Measurements from ENCODE around the gene PKN1.
"Not testable (repeated sequence)": the region's sequence is repeated elsewhere in the genome, so short reads cannot be mapped to it uniquely, and the experiment has no call there.

Gene PKN1

DNA sequence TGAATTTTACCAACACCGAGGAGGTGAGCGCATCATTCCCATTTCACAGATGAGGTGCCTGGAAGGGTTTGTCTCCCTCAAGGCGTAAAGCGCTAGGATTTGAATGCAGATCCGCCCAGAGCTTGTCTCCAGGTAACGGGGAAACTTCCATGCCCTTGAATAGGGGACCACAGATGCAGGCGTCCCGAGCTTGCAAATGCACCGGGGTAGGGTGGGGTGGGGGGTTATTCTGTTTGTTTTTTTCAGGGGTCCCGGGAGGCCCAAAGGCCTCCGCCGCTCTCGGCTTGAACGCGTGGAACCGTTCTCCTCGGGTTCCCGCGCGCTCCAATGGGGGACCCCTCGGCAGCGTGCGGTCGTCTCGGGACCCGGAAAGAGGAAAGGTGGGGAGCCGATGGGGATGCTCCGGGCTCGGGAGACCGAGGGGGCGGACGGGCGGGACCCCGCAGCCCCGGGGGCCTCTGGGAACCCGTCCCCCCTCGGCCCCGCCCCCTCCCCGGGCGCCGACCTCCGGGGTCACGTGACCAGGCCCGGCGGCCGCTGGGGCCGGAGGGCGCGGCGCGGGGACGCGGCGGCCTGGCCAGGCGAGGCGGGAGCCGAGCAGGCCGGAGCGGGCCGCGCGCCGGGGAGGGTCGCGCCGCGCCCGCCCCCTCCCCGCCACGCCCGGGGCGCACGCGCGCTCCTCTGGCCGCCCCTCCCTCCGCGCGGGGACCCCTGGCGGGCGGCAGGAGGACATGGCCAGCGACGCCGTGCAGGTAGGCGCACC, at the start of gene PKN1:
TSS of gene PKN1 (plus strand) at position 516 of the 763 bp plus-strand sequence. CDS start at position 732, 216 bp downstream.
- DNase-seq (ENCODE audit: low read depth in 1 of 2, low spot score in 1 of 2): peak in 1 of 2 donors; percentile 55

DNA sequence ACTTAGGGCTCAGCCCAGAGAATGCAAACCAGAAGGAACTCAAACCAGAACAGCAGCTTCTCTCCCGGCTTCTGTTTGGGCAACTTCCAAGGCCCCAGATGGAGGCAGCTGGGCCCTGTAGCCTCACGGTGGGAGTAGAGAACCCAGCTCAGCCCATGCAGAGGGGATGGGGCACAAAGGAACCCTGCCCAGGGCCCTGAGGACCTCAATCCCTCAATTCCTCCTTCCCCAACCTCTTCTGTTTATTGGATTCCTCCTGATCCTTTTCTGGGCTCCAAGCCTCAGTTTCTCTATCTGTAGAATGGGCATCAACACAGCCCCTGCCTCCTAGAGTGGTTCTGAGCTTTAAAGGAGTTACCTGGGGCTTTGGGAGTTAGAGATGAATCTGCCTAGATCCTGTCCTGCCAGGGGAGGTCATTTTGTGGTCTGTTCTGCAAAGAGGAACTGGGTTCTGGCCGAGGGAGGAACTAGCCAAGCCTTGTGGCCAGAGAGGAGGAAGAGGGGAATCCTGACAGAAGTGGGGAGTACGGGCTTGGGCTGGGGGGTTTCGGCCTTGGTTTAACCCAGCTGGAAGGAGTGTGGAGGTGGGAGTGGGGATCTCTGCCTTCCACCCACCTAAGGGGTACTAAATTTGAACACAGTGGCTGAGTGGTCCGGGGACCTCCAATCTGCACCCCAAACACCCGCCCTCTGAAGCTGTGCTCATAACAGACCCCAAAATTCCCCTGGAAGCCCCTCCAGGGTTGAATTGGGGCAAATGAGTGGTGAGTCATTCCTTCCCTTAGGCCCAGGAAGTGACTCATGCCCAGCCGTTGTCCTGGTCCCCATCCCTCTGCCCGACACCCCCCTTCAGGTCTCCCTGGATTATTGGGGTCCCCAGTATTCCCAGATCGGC, 49.2 kb upstream of the PKN1 start:
- DNase-seq (ENCODE audit: low read depth in 1 of 2, low spot score in 1 of 2): peak in 1 of 2 donors; percentile 51

- DNase-seq (ENCODE audit: low read depth in 1 of 2, low spot score in 1 of 2): no peak
Measured at GRCh38 chr19:14385492-14385891, 47.6 kb upstream of the PKN1 start.

GRCh38 chr19:14390548-14390947, 42.6 kb upstream of the PKN1 start:
- DNase-seq (ENCODE audit: low read depth in 1 of 2, low spot score in 1 of 2): no peak

- DNase-seq (ENCODE audit: low read depth in 1 of 2, low spot score in 1 of 2): no peak
Measured at GRCh38 chr19:14391156-14391821, 41.8 kb upstream of the PKN1 start.

- no peak for DNase-seq (ENCODE audit: low read depth in 1 of 2, low spot score in 1 of 2)
Measured at GRCh38 chr19:14393329-14393728, 39.8 kb upstream of the PKN1 start.

GRCh38 chr19:14394167-14394566, 38.9 kb upstream of the PKN1 start:
- no peak for DNase-seq (ENCODE audit: low read depth in 1 of 2, low spot score in 1 of 2)

DNA sequence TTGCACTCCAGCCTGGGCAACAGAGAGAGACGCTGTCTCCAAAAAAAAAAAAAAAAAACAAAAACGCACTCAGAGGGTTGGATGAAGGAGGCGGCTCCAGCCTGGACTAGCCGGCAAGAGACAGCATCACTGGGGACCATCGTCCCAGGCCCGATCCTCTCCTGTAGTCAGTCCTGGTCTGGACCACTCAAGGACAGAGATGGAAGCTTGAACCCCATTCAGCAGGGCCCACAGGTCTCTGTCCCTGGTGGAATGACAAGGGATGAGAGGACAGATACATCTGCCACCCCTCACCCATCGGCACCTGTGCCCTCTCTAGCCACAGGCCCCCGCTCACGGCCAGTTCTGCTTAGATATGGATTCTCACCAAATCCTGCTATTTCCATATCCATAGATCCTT, 37.8 kb upstream of the PKN1 start:
- no peak for DNase-seq (ENCODE audit: low read depth in 1 of 2, low spot score in 1 of 2)

DNA sequence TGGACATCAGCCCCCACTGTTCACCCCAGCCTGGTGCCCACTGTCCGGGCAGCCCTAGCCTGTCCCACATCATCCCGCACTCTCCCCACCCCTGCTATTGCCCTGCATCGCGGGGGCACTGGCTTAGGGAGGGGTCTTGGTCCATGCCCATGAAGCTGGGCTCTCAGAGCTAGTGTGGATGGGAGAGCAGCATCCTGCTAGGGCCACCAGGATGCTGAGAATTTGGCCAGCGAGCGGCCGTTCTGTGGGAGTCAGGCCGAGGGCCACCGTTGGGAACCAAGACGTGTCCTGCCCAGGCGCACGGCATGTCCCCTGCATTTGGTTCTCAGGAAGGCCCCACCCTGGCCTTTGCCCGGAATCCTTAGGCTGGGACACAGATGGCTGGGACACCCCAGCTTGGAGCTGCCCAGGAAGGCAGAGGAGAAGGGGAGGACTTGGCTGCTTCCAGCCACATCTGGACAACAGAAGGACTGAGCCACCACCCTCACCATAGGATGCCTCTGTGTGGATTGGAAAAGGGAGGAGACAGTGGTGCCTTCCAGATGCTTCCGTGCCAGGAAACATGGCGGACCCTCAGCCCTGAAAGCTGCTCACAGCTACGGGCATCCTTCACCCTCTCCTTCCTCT, 37.3 kb upstream of the PKN1 start:
- no peak for DNase-seq (ENCODE audit: low read depth in 1 of 2, low spot score in 1 of 2)

- DNase-seq (ENCODE audit: low read depth in 1 of 2, low spot score in 1 of 2): not testable (repeated sequence)
Measured at GRCh38 chr19:14396730-14397129, 36.4 kb upstream of the PKN1 start.

DNA sequence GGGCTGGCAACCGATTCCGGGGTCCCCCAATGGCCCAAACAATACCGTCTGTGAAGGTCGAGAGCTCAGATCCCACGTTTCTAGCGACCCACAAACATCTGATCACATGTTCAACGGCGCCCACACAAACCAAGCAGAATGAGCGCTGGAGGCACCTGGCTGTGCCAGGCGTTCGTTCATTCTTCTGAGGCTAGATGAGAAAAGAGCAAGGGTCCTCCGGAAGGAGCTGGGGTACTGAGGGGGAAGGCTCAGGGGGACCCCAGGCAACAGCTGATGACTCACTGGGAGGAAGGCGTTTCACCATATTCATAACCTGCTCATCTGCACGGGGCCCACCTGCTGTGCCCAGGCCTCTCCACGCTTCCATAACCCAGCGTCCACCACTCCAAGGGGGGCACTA, 35.9 kb upstream of the PKN1 start:
- DNase-seq (ENCODE audit: low read depth in 1 of 2, low spot score in 1 of 2): not testable (repeated sequence)

- DNase-seq (ENCODE audit: low read depth in 1 of 2, low spot score in 1 of 2): no peak
Measured at GRCh38 chr19:14400951-14401431, 32.1 kb upstream of the PKN1 start.

DNA sequence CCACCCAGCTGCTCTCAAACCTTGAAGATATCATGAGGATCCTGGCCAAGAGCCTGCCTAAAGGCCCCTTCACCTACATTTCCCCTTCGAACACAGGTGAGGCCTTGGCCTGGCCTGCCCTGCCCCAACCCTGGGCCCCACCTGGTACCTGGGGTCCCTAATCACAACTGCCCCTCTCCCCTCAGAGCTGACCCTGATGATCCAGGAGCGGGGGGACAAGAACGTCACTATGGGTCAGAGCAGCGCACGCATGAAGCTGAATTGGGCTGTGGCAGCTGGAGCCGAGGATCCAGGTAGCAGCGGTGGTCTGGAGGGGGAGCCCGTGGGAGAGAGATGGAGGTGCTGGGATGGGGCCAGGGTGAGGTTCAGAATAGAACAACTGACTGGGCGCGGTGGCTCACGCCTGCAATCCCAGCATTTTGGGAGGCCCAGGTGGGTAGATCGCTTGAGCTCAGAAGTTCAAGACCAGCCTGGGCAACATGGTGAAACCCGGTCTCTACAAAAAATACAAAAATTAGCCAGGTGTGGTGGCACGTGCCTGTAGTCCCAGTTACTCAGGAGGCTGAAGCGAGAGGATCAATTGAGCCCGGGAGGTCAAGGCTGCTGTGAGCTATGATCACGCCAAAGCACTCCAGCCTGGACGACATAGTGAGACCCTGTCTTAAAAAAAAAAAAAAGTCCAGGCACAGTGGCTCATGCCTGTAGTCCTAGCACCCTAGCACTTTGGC, 31.5 kb upstream of the PKN1 start:
- DNase-seq (ENCODE audit: low read depth in 1 of 2, low spot score in 1 of 2): no peak

GRCh38 chr19:14402332-14403144, 30.6 kb upstream of the PKN1 start:
- DNase-seq (ENCODE audit: low read depth in 1 of 2, low spot score in 1 of 2): no peak

- not testable (repeated sequence) for DNase-seq (ENCODE audit: low read depth in 1 of 2, low spot score in 1 of 2)
Measured at GRCh38 chr19:14403145-14403930, 29.8 kb upstream of the PKN1 start.

DNA sequence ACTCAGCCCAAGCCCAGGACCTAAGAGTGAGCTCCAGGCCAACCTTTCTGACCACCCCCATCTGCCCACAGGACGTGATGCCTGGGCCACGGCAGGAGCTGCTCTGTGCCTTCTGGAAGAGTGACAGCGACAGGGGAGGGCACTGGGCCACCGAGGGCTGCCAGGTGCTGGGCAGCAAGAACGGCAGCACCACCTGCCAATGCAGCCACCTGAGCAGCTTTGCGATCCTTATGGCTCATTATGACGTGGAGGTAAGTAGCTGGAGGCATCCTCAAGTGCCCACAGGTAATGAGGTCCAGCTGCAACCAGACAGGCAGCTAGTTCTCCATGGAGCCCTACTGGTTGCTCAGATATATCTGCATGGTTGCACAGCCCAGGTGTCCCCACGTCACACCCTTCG, 28.8 kb upstream of the PKN1 start:
- DNase-seq (ENCODE audit: low read depth in 1 of 2, low spot score in 1 of 2): no peak

- DNase-seq (ENCODE audit: low read depth in 1 of 2, low spot score in 1 of 2): no peak
Measured at GRCh38 chr19:14405380-14405757, 27.7 kb upstream of the PKN1 start.

- peak; percentile 84 to 88 for DNase-seq (ENCODE audit: low read depth in 1 of 2, low spot score in 1 of 2)
Measured at GRCh38 chr19:14405758-14406644, 27.1 kb upstream of the PKN1 start.

Measured in stimulated activated CD4-positive, alpha-beta T cell treated with anti-CD3 and anti-CD28 coated beads, Interleukin-15, amount 100 ng/mL, for 1 hour (primary cell).